Caco-2 (cell line): ENCODE data around the gene NEUROD4. TPM values are rescaled to one million over a fixed set of nuclear protein-coding genes. Genes with fewer than 3 reads are reported as not detected.

Experiments
- total RNA-seq: library from RNA; stranded (reverse); gene quantifications from 2 replicates; pipeline ENCODE4 v1.2.3, GENCODE V29; 2022

NEUROD4 gene
- total RNA-seq, 1 experiment from 2014 or later, result not detected

Other genes with a start within 250 kb of the NEUROD4 start
- not detected in 2 replicates for gene MUCL1, start 165.5 kb upstream of the NEUROD4 start, total RNA-seq
- not detected in 2 replicates for gene TESPA1, start 35.2 kb upstream of the NEUROD4 start, total RNA-seq
- not detected in 2 replicates for gene OR9K2, start 106.4 kb downstream of the NEUROD4 start, total RNA-seq
- not detected in 2 replicates for gene OR10A7, start 201.1 kb downstream of the NEUROD4 start, total RNA-seq
- not detected in 2 replicates for gene OR6C74, start 224.6 kb downstream of the NEUROD4 start, total RNA-seq